Measurements from ENCODE around the gene KRTAP19-8.

KRTAP19-8 gene

DNA sequence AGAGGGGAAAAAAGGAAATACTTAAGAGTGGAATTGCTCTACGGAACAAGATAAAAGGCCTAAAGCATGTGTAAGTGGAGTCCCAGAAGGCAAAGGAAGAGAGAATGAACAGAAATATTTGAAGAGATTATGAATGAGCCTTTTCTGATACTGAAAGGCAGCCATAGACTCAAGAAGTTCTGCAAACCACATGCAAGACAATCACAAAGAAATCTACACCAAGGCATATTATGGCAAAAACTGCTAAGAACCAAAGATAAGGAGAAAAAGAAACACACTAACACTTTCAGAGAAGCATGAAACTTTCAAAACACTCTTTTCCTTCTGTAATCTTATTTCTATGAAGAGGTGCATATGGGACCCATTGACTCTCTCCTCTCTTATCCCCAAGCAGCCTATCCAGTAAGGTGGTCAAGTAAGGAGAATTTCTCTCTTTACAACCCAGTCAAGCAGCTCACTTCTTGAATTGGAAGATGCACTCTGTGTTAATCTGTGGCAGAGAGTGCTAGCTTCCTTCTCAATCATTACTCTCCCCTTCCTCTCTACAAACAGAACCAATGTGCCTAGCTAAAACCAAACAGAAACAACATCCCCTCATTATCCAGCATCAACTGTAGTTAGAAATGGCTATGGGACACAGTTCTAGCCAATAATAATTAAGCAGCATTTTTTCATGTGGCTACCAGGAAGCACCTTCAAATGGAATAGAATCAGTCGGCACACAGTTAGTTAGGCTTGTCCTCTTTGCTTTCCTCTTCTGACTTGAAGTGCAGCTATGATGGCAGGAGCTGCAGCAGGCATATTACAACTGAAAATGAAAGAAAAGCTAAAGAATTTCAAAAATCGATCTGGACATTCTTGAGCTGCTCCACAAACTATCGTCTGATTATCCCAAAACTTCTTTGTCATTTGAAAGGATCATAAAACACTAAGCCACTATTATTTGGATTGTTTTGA, 25.9 kb downstream of the KRTAP19-8 start:
- Histone ChIP-seq H3K27ac (ENCODE audit: low read depth, low read length) (no peak overlapping the region), H3K9me3 (ENCODE audit: control insufficient read depth in 1 of 2, low read length in 2 of 2) (peaks cover 0 to 10% of the 10 kb centered on the region in 2 donors), H3K9ac (ENCODE audit: low read depth in 1 of 2, low read length in 2 of 2) (no peak overlapping the region), H3K4me3 (ENCODE audit: low read depth in 1 of 2, low read length in 2 of 2) (no peak overlapping the region), H3K4me1 (ENCODE audit: control insufficient read depth in 1 of 2, insufficient read depth in 2 of 2, low read length in 2 of 2) (no peaks in the 10 kb centered on the region), H3K36me3 (ENCODE audit: control insufficient read depth in 1 of 2, insufficient read depth in 2 of 2, low read length in 2 of 2) (no peaks in the 10 kb centered on the region), H3K27me3 (ENCODE audit: control insufficient read depth in 1 of 2, insufficient read depth in 2 of 2, low read length in 2 of 2) (no peaks in the 10 kb centered on the region)

DNA sequence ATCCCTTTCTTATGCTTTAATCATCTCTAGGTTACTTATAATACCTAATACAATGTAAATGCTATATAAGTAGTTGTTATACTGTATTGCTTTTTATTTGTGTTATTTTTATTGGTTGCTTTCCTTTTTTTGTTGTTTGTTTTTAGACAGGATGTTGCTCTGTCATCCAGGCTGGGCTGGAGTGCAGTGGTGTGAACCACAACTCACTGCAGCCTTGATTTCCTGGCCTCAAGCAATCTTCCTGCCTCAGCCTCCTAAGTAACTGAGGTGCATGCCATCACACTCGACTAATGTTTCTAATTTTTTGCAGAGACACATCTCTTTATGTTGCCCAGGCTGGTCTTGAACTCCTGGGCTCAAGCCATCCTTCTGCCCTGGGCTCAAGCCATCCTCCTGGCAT, 26.9 kb downstream of the KRTAP19-8 start:
- Histone ChIP-seq H3K27me3 (ENCODE audit: control insufficient read depth in 1 of 2, insufficient read depth in 2 of 2, low read length in 2 of 2) (no peaks in the 10 kb centered on the region), H3K27ac (ENCODE audit: low read depth, low read length) (no peak overlapping the region), H3K4me1 (ENCODE audit: control insufficient read depth in 1 of 2, insufficient read depth in 2 of 2, low read length in 2 of 2) (no peaks in the 10 kb centered on the region), H3K9me3 (ENCODE audit: control insufficient read depth in 1 of 2, low read length in 2 of 2) (peaks cover 0 to under 1% of the 10 kb centered on the region in 2 donors), H3K4me3 (ENCODE audit: low read depth in 1 of 2, low read length in 2 of 2) (no peak overlapping the region), H3K36me3 (ENCODE audit: control insufficient read depth in 1 of 2, insufficient read depth in 2 of 2, low read length in 2 of 2) (no peaks in the 10 kb centered on the region), H3K9ac (ENCODE audit: low read depth in 1 of 2, low read length in 2 of 2) (no peak overlapping the region)

DNA sequence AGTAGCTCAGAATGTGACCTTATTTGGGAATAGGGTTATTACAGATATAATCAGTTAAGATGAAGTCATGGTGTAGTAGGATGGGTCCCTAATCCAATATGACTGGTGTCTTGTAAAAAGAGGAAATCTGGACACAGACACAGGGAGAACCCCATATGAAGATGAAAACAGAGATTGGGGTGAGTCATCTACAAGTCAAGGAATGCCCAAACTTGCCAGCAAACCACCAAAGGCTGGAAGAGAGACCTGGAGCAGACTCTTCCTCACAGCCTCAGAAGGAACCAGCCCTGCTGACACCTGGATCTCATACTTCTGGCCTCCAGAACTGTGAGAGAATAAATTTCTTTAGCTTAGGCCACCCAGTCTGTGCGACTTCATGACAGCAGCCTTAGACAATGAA, 29.9 kb downstream of the KRTAP19-8 start:
- no peaks in the 10 kb centered on the region for H3K9me3 ChIP-seq (ENCODE audit: control insufficient read depth in 1 of 2, low read length in 2 of 2)
- H3K27me3 ChIP-seq (ENCODE audit: control insufficient read depth in 1 of 2, insufficient read depth in 2 of 2, low read length in 2 of 2) = no peaks in the 10 kb centered on the region
- no peaks in the 10 kb centered on the region for H3K4me1 ChIP-seq (ENCODE audit: control insufficient read depth in 1 of 2, insufficient read depth in 2 of 2, low read length in 2 of 2)
- no peaks in the 10 kb centered on the region for H3K36me3 ChIP-seq (ENCODE audit: control insufficient read depth in 1 of 2, insufficient read depth in 2 of 2, low read length in 2 of 2)
- H3K27ac ChIP-seq (ENCODE audit: low read depth, low read length) = no peak overlapping the region
- H3K4me3 ChIP-seq (ENCODE audit: low read depth in 1 of 2, low read length in 2 of 2) = no peak overlapping the region
- no peak overlapping the region for H3K9ac ChIP-seq (ENCODE audit: low read depth in 1 of 2, low read length in 2 of 2)

DNA sequence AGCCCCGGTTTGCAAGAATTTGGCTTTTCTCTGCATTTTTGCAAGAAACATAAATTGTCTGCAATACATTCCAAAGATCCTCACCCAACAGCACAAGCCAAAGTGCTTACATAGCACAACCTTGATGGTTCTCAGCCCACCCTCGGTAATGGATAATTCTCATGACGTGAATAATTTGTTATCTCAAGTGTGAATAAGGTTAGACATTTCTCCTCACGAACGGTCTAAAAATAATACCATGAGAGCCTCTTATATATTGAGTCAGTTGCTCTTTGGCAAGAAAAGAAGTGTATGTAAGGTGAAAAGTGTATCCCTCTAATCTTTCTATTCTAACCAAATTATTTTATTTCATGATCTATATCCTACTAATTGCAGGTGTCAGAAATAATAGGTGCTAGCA, 33.3 kb downstream of the KRTAP19-8 start:
- Histone ChIP-seq H3K27me3 (ENCODE audit: control insufficient read depth in 1 of 2, insufficient read depth in 2 of 2, low read length in 2 of 2) (no peaks in the 10 kb centered on the region), H3K4me3 (ENCODE audit: low read depth in 1 of 2, low read length in 2 of 2) (no peak overlapping the region), H3K36me3 (ENCODE audit: control insufficient read depth in 1 of 2, insufficient read depth in 2 of 2, low read length in 2 of 2) (no peaks in the 10 kb centered on the region), H3K9me3 (ENCODE audit: control insufficient read depth in 1 of 2, low read length in 2 of 2) (no peaks in the 10 kb centered on the region), H3K27ac (ENCODE audit: low read depth, low read length) (no peak overlapping the region), H3K9ac (ENCODE audit: low read depth in 1 of 2, low read length in 2 of 2) (no peak overlapping the region), H3K4me1 (ENCODE audit: control insufficient read depth in 1 of 2, insufficient read depth in 2 of 2, low read length in 2 of 2) (no peaks in the 10 kb centered on the region)

- Histone ChIP-seq H3K27me3 (ENCODE audit: control insufficient read depth in 1 of 2, insufficient read depth in 2 of 2, low read length in 2 of 2) (no peaks in the 10 kb centered on the region), H3K4me3 (ENCODE audit: low read depth in 1 of 2, low read length in 2 of 2) (no peak overlapping the region), H3K4me1 (ENCODE audit: control insufficient read depth in 1 of 2, insufficient read depth in 2 of 2, low read length in 2 of 2) (no peaks in the 10 kb centered on the region), H3K9me3 (ENCODE audit: control insufficient read depth in 1 of 2, low read length in 2 of 2) (no peaks in the 10 kb centered on the region), H3K36me3 (ENCODE audit: control insufficient read depth in 1 of 2, insufficient read depth in 2 of 2, low read length in 2 of 2) (no peaks in the 10 kb centered on the region), H3K9ac (ENCODE audit: low read depth in 1 of 2, low read length in 2 of 2) (no peak overlapping the region), H3K27ac (ENCODE audit: low read depth, low read length) (no peak overlapping the region)
Measured at GRCh38 chr21:31003471-31003870, 34.8 kb downstream of the KRTAP19-8 start.

DNA sequence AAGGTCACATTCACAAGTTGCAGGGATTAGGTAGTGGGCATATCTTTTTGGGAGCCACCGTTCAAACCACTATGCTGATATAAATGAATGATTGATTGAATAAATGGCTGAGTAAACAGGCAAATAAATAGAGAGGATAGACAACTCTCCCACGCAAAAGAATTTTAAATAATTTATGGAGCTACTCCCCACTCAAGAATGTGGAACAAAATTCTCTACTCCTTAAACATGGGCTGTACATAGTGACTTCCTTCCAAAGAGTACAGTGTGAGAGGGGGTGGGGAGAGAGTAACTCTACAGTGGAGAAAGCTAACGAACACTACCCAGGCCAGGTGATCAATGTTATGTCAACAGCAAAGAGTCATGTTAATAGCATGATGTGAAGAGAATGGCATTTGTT, 40.7 kb downstream of the KRTAP19-8 start:
- no peaks in the 10 kb centered on the region for H3K27me3 ChIP-seq (ENCODE audit: control insufficient read depth in 1 of 2, insufficient read depth in 2 of 2, low read length in 2 of 2)
- H3K4me3 ChIP-seq (ENCODE audit: low read depth in 1 of 2, low read length in 2 of 2) = no peak overlapping the region
- H3K9ac ChIP-seq (ENCODE audit: low read depth in 1 of 2, low read length in 2 of 2) = no peak overlapping the region
- no peaks in the 10 kb centered on the region for H3K4me1 ChIP-seq (ENCODE audit: control insufficient read depth in 1 of 2, insufficient read depth in 2 of 2, low read length in 2 of 2)
- H3K27ac ChIP-seq (ENCODE audit: low read depth, low read length) = no peak overlapping the region
- H3K36me3 ChIP-seq (ENCODE audit: control insufficient read depth in 1 of 2, insufficient read depth in 2 of 2, low read length in 2 of 2) = no peaks in the 10 kb centered on the region
- H3K9me3 ChIP-seq (ENCODE audit: control insufficient read depth in 1 of 2, low read length in 2 of 2) = peaks cover 0 to 5% of the 10 kb centered on the region in 2 donors

- Histone ChIP-seq H3K27ac (ENCODE audit: low read depth, low read length) (no peak overlapping the region), H3K4me1 (ENCODE audit: control insufficient read depth in 1 of 2, insufficient read depth in 2 of 2, low read length in 2 of 2) (no peaks in the 10 kb centered on the region), H3K9me3 (ENCODE audit: control insufficient read depth in 1 of 2, low read length in 2 of 2) (peaks cover 0 to 5% of the 10 kb centered on the region in 2 donors), H3K4me3 (ENCODE audit: low read depth in 1 of 2, low read length in 2 of 2) (no peak overlapping the region), H3K36me3 (ENCODE audit: control insufficient read depth in 1 of 2, insufficient read depth in 2 of 2, low read length in 2 of 2) (no peaks in the 10 kb centered on the region), H3K27me3 (ENCODE audit: control insufficient read depth in 1 of 2, insufficient read depth in 2 of 2, low read length in 2 of 2) (no peaks in the 10 kb centered on the region), H3K9ac (ENCODE audit: low read depth in 1 of 2, low read length in 2 of 2) (no peak overlapping the region)
Measured at GRCh38 chr21:30996728-30997127, 41.5 kb downstream of the KRTAP19-8 start.

DNA sequence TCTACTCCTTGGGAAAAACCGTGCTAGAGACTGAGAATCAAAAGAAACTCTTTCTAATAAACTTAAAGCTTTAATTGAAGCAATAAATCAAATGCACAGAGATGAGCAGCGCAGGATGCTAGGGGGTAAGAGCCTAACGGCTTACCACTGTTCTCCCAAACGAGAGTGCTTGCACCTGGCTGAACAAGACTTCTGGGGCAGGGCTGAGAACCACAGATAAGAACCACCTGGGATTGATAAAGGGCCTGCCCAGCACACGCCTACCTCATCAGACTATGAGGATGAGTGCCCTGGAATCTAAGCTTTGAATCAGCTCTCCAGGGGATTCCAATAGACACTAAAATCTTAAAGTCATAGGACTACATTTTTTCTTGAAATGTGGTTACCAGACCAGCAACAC, 43.3 kb downstream of the KRTAP19-8 start:
- Histone ChIP-seq H3K9ac (ENCODE audit: low read depth in 1 of 2, low read length in 2 of 2) (no peak overlapping the region), H3K4me3 (ENCODE audit: low read depth in 1 of 2, low read length in 2 of 2) (no peak overlapping the region), H3K4me1 (ENCODE audit: control insufficient read depth in 1 of 2, insufficient read depth in 2 of 2, low read length in 2 of 2) (no peaks in the 10 kb centered on the region), H3K27me3 (ENCODE audit: control insufficient read depth in 1 of 2, insufficient read depth in 2 of 2, low read length in 2 of 2) (no peaks in the 10 kb centered on the region), H3K36me3 (ENCODE audit: control insufficient read depth in 1 of 2, insufficient read depth in 2 of 2, low read length in 2 of 2) (no peaks in the 10 kb centered on the region), H3K27ac (ENCODE audit: low read depth, low read length) (no peak overlapping the region), H3K9me3 (ENCODE audit: control insufficient read depth in 1 of 2, low read length in 2 of 2) (peaks cover 0 to 5% of the 10 kb centered on the region in 2 donors)

DNA sequence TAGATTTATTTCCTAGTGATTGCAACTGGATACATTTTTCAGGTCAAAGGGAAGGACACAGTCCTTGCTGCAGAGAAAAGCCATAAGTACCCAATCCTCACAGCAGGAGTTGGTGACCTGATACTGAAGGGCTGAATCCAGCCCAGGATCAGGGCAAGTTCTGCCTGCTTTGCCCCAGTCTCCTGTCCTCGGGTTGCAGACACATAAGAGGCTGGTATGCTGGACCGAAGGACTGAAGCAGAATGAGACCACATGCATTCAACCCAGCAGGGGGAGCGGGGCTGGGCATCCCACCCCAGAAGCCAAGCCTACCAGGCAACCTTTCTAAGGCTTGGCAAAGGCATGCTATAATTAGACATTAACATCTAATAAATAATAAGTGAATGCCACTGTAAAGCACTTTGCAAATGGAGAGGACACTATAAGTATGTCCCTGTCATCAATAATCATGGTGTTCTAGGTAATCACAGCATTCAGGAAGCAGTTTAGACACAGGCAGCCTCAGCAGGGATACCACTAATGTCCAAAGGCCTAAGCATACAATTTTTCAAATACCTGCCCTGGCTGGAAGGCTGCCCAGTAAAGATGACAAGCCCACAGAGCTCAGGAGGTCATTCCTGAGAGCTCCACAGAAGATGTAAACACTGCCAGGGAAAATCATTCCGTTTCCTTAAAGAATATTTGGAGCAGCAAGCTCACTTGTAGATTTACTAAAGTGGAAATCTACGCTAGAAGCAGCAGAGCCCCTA, 47.6 kb downstream of the KRTAP19-8 start:
- Histone ChIP-seq H3K4me3 (ENCODE audit: low read depth in 1 of 2, low read length in 2 of 2) (no peak overlapping the region), H3K27ac (ENCODE audit: low read depth, low read length) (no peak overlapping the region), H3K4me1 (ENCODE audit: control insufficient read depth in 1 of 2, insufficient read depth in 2 of 2, low read length in 2 of 2) (no peaks in the 10 kb centered on the region), H3K9me3 (ENCODE audit: control insufficient read depth in 1 of 2, low read length in 2 of 2) (peaks cover 0 to 5% of the 10 kb centered on the region in 2 donors), H3K36me3 (ENCODE audit: control insufficient read depth in 1 of 2, insufficient read depth in 2 of 2, low read length in 2 of 2) (no peaks in the 10 kb centered on the region), H3K9ac (ENCODE audit: low read depth in 1 of 2, low read length in 2 of 2) (no peak overlapping the region), H3K27me3 (ENCODE audit: control insufficient read depth in 1 of 2, insufficient read depth in 2 of 2, low read length in 2 of 2) (no peaks in the 10 kb centered on the region)

DNA sequence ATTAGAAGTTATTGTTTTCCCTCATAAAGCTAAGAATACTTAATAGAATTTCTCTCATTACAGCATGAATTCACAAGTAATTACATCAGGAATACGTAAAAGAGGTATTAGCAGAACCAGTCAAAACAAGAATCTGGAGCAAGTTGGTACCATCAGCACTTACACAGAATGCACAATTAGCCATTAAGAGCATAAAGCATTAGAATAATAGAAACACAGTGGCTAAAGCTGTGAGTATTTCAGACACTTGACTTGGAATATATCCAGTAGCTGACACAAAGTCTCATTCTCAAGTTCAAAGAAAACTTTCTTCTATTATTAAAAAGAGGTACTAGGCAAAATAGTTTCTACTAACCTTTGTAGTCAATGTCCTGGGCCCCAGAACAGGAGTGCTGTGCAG, 49.6 kb downstream of the KRTAP19-8 start:
- no peak overlapping the region for H3K4me3 ChIP-seq (ENCODE audit: low read depth in 1 of 2, low read length in 2 of 2)
- no peak overlapping the region for H3K27ac ChIP-seq (ENCODE audit: low read depth, low read length)
- peaks cover 0 to 4% of the 10 kb centered on the region in 2 donors for H3K9me3 ChIP-seq (ENCODE audit: control insufficient read depth in 1 of 2, low read length in 2 of 2)
- no peaks in the 10 kb centered on the region for H3K4me1 ChIP-seq (ENCODE audit: control insufficient read depth in 1 of 2, insufficient read depth in 2 of 2, low read length in 2 of 2)
- no peak overlapping the region for H3K9ac ChIP-seq (ENCODE audit: low read depth in 1 of 2, low read length in 2 of 2)
- H3K27me3 ChIP-seq (ENCODE audit: control insufficient read depth in 1 of 2, insufficient read depth in 2 of 2, low read length in 2 of 2) = no peaks in the 10 kb centered on the region
- no peaks in the 10 kb centered on the region for H3K36me3 ChIP-seq (ENCODE audit: control insufficient read depth in 1 of 2, insufficient read depth in 2 of 2, low read length in 2 of 2)

Data from duodenal mucosa (tissue), 2 donors.